K562 (cell line): Measurements from ENCODE around the gene GNG7. TPM values are rescaled to one million over a fixed set of nuclear protein-coding genes. Genes with fewer than 3 reads are reported as not detected.
A peak's percentile ranks its signal among the peaks of the same experiment; 100 is the strongest.

ENCODE experiments used
- ADNP ChIP-seq: fragments of 200-800 bp; sonication (Bioruptor generic); IDR thresholded peaks from 2 replicates; pipeline ENCODE4 v1.6.1; 2016; ENCODE audit warnings: missing genetic modification characterization, missing compliant biosample characterization
- ARID3A ChIP-seq: IDR thresholded peaks from 2 replicates; pipeline ENCODE4 v1.6.1; 2012; ENCODE audit warnings: low read depth, low read length, improper control_type of control experiment, borderline replicate concordance
- CC2D1A ChIP-seq: fragments of 450-650 bp; IDR thresholded peaks from 2 replicates; pipeline ENCODE4 v1.6.1; 2017; ENCODE audit warnings: mild to moderate bottlenecking
- CEBPB ChIP-seq: fragments of 450-650 bp; IDR thresholded peaks from 2 replicates; pipeline ENCODE4 v1.6.1; 2016; ENCODE audit warnings: missing genetic modification characterization, missing compliant biosample characterization
- DNMT1 ChIP-seq: fragments of 450-650 bp; IDR thresholded peaks from 2 replicates; pipeline ENCODE4 v1.6.1; 2016; ENCODE audit warnings: antibody characterized with exemption, mild to moderate bottlenecking
- REST ChIP-seq, 2 experiments: fragments of 450-650 bp; formaldehyde crosslinking in 1 of 2; IDR thresholded peaks; 2 replicates each; pipeline versions ENCODE4 v1.4.0 to v1.6.1; 2014 to 2020; ENCODE audit warnings: mild to moderate bottlenecking in 2 of 2, borderline replicate concordance in 1 of 2, low read depth in 1 of 2
- SMARCE1 ChIP-seq: fragments of 450-650 bp; IDR thresholded peaks from 2 replicates; pipeline ENCODE4 v1.7.1; 2016; ENCODE audit warnings: mild to moderate bottlenecking
- TBP ChIP-seq: optimal IDR thresholded peaks from 2 replicates; pipeline ENCODE3; 2011; ENCODE audit warnings: low read depth, low read length, improper control_type of control experiment
- TRIM28 ChIP-seq: fragments of 450-650 bp; IDR thresholded peaks from 2 replicates; pipeline ENCODE4 v1.6.1; 2017
- UBTF ChIP-seq, 2 experiments: IDR thresholded peaks; 2 replicates each; pipeline ENCODE4 v1.6.1; 2012; ENCODE audit warnings: improper control_type of control experiment in 2 of 2, low read depth in 2 of 2, low read length in 2 of 2, borderline replicate concordance in 1 of 2
- ZBTB5 ChIP-seq: fragments of 450-650 bp; IDR thresholded peaks from 2 replicates; pipeline ENCODE4 v1.6.1; 2017; ENCODE audit warnings: antibody characterized with exemption
- ZNF124 ChIP-seq: sonication (generic); formaldehyde crosslinking; IDR thresholded peaks from 2 replicates; pipeline ENCODE4 v1.8.1; 2022; ENCODE audit warnings: missing genetic modification reagents
- ZNF644 ChIP-seq: fragments of 200-800 bp; sonication (Bioruptor generic); IDR thresholded peaks from 2 replicates; pipeline ENCODE4 v1.6.1; 2016; ENCODE audit warnings: low read depth, missing genetic modification characterization, missing compliant biosample characterization
- polyA plus RNA-seq, 8 experiments: library from polyadenylated mRNA; depleted of rRNA in 4 of 8; stranded (reverse) in 5 of 8; unstranded in 3 of 8; fragments of >200 nt; fragmentation: Nextera tagmentation in 2 of 8; fragmentation: Illumina TruSeq in 1 of 8; extraction: Ambion mirVana in 2 of 8; extraction: Trizol in 1 of 8; gene quantifications; 2 replicates each; pipeline versions ENCODE4 v1.2.1 to v1.2.3, GENCODE V29; 2011 to 2014; ENCODE audit warnings: inconsistent platforms in 1 of 8, missing spikeins in 1 of 8
- total RNA-seq, 7 experiments: library from RNA; depleted of rRNA in 6 of 7; stranded (reverse); fragments of >200 nt in 6 of 7; fragmentation: Illumina TruSeq in 2 of 7; extraction: Trizol in 2 of 7; gene quantifications; 2 replicates each; pipeline versions ENCODE4 v1.2.1 to v1.2.3, GENCODE V29; 2011 to 2021; ENCODE audit warnings: low replicate concordance in 1 of 7

Gene GNG7
- total and polyA plus RNA-seq, 9 of the 15 experiments (the other 6 are each of a cell fraction or from before 2014, with no cell fraction given): 0.01 to 0.20 (median 0.06) TPM; not detected in 1

GRCh38 chr19:2578901-2579677 is 123.4 kb downstream of the GNG7 start (continued):
- TF ChIP-seq REST (IDR thresholded peaks at IDR 0.05; ENCODE audit: borderline replicate concordance) (peak; percentile 94), REST (CRISPR knock-in tag; IDR thresholded peaks at IDR 0.05; ENCODE audit: low read depth) (no peak), ZNF124 (no peak), CEBPB (no peak), ADNP (tag) (no peak), TBP (no peak), ARID3A (no peak), ZNF644 (tag) (no peak), TRIM28 (no peak), DNMT1 (no peak), SMARCE1 (no peak), ZBTB5 (no peak), UBTF (IDR thresholded peaks at IDR 0.05; ENCODE audit: borderline replicate concordance in 1 of 2, low read depth in 2 of 2, low read length in 2 of 2) (no peak), CC2D1A (peak; percentile 57; the same call in 1 of the 2 replicates)
